ENCODE results near the gene PSMB9. TPM values are rescaled to one million over a fixed set of nuclear protein-coding genes. Genes with fewer than 3 reads are reported as not detected.
A peak's percentile ranks its signal among the peaks of the same experiment; 100 is the strongest.

The PSMB9 gene
- total RNA-seq, 1 donor from 2014 or later = 7.8 TPM

DNA sequence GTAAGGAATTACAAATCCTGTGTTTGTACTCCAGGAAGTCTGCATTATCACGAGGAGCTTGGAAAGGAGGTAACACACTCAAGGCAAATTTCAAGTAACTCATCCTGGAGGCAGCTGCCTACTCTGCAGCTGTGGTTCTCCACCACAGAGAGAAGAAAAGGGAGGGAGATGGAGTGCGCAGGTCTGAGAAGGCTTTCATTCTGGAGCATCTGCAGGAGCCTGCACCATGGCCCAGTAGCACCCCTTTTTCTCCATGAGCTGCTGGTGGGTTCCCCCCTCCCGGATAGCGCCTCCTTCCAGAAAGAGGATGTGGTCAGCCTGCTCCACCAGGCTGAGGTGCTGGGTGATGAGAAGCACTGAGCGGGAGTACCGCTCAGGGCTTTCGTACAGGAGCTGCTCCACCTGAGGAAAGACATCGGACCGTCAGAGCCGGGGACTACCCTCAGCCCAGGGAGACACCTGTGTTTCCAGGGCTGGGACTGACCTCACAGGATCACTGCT lies 8.6 kb upstream of the PSMB9 start:
- H3K4me3 ChIP-seq (ENCODE audit: low read length in 3 of 3) = peak overlapping the region; percentile 12 to 88 (median 17)
- peak overlapping the region; percentile 91 for H3K27ac ChIP-seq (ENCODE audit: low read depth, low read length)
- H3K4me1 ChIP-seq (ENCODE audit: control insufficient read depth in 3 of 3, insufficient read depth in 3 of 3, low read length in 3 of 3) = peaks cover 19 to 28% (median 21%) of the 10 kb centered on the region in 3 donors
- peaks cover 35 to 56% (median 54%) of the 10 kb centered on the region in 3 donors for H3K36me3 ChIP-seq (ENCODE audit: control insufficient read depth in 3 of 3, insufficient read depth in 3 of 3, low read length in 3 of 3)
- H3K9me3 ChIP-seq (ENCODE audit: control insufficient read depth in 3 of 3, low read length in 3 of 3) = no peaks in the 10 kb centered on the region
- no peaks in the 10 kb centered on the region for H3K27me3 ChIP-seq (ENCODE audit: control insufficient read depth in 3 of 3, insufficient read depth in 3 of 3, low read length in 3 of 3)
- H3K9ac ChIP-seq (ENCODE audit: low read depth in 1 of 3, low read length in 3 of 3) = no peak overlapping the region

DNA sequence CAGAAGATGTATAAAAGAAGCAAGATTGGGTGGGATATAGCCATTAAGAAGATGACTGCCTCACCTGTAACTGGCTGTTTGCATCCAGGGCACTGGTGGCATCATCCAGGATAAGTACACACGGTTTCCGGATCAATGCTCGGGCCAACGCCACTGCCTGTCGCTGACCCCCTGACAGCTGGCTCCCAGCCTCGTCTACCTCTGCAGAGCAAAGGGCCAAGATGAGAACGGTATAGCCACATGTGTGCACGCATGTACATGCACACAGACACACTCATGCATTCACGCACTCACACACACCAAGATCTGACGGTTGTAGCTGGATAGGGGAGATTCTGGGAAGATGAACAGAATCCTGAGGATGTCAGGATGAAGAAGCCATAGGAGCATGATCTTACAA lies 7.0 kb upstream of the PSMB9 start:
- no peaks in the 10 kb centered on the region for H3K9me3 ChIP-seq (ENCODE audit: control insufficient read depth in 3 of 3, low read length in 3 of 3)
- H3K4me1 ChIP-seq (ENCODE audit: control insufficient read depth in 3 of 3, insufficient read depth in 3 of 3, low read length in 3 of 3) = peaks cover 24 to 40% (median 27%) of the 10 kb centered on the region in 3 donors
- H3K27ac ChIP-seq (ENCODE audit: low read depth, low read length) = no peak overlapping the region
- H3K4me3 ChIP-seq (ENCODE audit: low read length in 3 of 3) = no peak overlapping the region
- H3K27me3 ChIP-seq (ENCODE audit: control insufficient read depth in 3 of 3, insufficient read depth in 3 of 3, low read length in 3 of 3) = no peaks in the 10 kb centered on the region
- peaks cover 45 to 62% (median 60%) of the 10 kb centered on the region in 3 donors for H3K36me3 ChIP-seq (ENCODE audit: control insufficient read depth in 3 of 3, insufficient read depth in 3 of 3, low read length in 3 of 3)
- H3K9ac ChIP-seq (ENCODE audit: low read depth in 1 of 3, low read length in 3 of 3) = no peak overlapping the region

DNA sequence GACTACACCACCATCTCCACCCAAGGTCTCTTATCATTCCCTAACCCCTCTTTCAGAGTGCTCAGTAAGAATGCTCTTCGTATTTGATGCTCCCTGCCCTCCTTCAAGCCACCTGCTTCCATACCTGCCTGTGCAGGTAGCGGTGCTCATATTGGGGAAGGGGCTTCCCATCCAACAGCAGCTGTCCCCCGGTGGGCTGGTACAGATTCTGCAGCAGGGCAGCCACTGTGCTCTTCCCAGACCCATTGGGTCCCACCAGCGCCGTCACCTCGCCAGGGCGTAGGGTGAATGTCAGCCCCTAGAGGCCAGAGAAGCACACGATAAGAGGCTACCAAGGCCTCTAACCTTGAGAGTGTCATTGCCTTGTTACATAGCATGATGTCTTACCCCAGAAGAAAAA lies 6.2 kb upstream of the PSMB9 start:
- Histone ChIP-seq H3K36me3 (ENCODE audit: control insufficient read depth in 3 of 3, insufficient read depth in 3 of 3, low read length in 3 of 3) (peaks cover 41 to 58% (median 58%) of the 10 kb centered on the region in 3 donors), H3K27me3 (ENCODE audit: control insufficient read depth in 3 of 3, insufficient read depth in 3 of 3, low read length in 3 of 3) (no peaks in the 10 kb centered on the region), H3K9ac (ENCODE audit: low read depth in 1 of 3, low read length in 3 of 3) (no peak overlapping the region), H3K9me3 (ENCODE audit: control insufficient read depth in 3 of 3, low read length in 3 of 3) (no peaks in the 10 kb centered on the region), H3K4me1 (ENCODE audit: control insufficient read depth in 3 of 3, insufficient read depth in 3 of 3, low read length in 3 of 3) (peaks cover 25 to 46% (median 30%) of the 10 kb centered on the region in 3 donors), H3K27ac (ENCODE audit: low read depth, low read length) (no peak overlapping the region), H3K4me3 (ENCODE audit: low read length in 3 of 3) (no peak overlapping the region)

DNA sequence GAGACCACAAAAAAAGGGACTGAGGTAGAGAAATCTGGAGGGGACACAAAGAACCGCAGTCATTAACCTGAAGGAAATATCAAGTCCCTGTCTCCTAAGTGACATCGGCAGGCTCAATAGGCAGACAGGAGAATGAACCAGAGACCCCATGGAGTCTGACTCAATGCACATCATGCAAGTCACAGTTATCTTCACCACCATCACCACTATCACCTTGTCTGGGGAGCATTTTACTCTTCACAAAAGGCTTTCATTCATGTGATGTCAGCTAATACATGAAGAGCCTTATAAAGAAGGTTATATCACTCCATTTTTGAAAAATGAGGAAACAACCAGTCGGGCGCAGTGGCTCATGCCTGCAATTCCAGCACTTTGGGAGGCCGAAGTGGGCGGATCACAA lies 4.9 kb upstream of the PSMB9 start:
- Histone ChIP-seq H3K4me3 (ENCODE audit: low read length in 3 of 3) (no peak overlapping the region), H3K27ac (ENCODE audit: low read depth, low read length) (no peak overlapping the region), H3K9ac (ENCODE audit: low read depth in 1 of 3, low read length in 3 of 3) (no peak overlapping the region), H3K9me3 (ENCODE audit: control insufficient read depth in 3 of 3, low read length in 3 of 3) (no peaks in the 10 kb centered on the region), H3K36me3 (ENCODE audit: control insufficient read depth in 3 of 3, insufficient read depth in 3 of 3, low read length in 3 of 3) (peaks cover 41 to 58% (median 58%) of the 10 kb centered on the region in 3 donors), H3K4me1 (ENCODE audit: control insufficient read depth in 3 of 3, insufficient read depth in 3 of 3, low read length in 3 of 3) (peaks cover 16 to 44% (median 25%) of the 10 kb centered on the region in 3 donors), H3K27me3 (ENCODE audit: control insufficient read depth in 3 of 3, insufficient read depth in 3 of 3, low read length in 3 of 3) (no peaks in the 10 kb centered on the region)

DNA sequence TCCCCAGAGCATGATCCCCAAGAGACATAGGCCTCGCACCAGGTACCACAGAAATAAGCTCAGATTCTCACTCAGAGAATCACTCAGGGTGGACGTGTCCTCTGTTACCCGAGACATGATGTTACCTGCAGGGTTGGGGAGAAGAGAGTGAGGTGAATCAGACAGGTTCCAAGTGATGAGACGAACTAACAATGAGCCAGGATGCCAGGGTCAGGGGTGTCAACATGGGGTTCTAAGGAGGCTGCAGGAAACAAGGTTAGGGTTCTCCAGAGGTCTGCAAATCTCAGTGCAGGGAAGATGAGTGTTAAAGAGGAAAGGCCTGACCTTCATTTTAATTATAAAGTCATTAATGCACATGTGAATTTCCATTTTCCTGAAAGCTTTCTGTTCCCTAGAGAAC lies 3.0 kb upstream of the PSMB9 start:
- Histone ChIP-seq H3K4me3 (ENCODE audit: low read length in 3 of 3) (no peak overlapping the region), H3K9ac (ENCODE audit: low read depth in 1 of 3, low read length in 3 of 3) (no peak overlapping the region), H3K9me3 (ENCODE audit: control insufficient read depth in 3 of 3, low read length in 3 of 3) (no peaks in the 10 kb centered on the region), H3K4me1 (ENCODE audit: control insufficient read depth in 3 of 3, insufficient read depth in 3 of 3, low read length in 3 of 3) (peaks cover 15 to 44% (median 27%) of the 10 kb centered on the region in 3 donors), H3K36me3 (ENCODE audit: control insufficient read depth in 3 of 3, insufficient read depth in 3 of 3, low read length in 3 of 3) (peaks cover 39 to 53% (median 52%) of the 10 kb centered on the region in 3 donors), H3K27ac (ENCODE audit: low read depth, low read length) (no peak overlapping the region), H3K27me3 (ENCODE audit: control insufficient read depth in 3 of 3, insufficient read depth in 3 of 3, low read length in 3 of 3) (no peaks in the 10 kb centered on the region)

DNA sequence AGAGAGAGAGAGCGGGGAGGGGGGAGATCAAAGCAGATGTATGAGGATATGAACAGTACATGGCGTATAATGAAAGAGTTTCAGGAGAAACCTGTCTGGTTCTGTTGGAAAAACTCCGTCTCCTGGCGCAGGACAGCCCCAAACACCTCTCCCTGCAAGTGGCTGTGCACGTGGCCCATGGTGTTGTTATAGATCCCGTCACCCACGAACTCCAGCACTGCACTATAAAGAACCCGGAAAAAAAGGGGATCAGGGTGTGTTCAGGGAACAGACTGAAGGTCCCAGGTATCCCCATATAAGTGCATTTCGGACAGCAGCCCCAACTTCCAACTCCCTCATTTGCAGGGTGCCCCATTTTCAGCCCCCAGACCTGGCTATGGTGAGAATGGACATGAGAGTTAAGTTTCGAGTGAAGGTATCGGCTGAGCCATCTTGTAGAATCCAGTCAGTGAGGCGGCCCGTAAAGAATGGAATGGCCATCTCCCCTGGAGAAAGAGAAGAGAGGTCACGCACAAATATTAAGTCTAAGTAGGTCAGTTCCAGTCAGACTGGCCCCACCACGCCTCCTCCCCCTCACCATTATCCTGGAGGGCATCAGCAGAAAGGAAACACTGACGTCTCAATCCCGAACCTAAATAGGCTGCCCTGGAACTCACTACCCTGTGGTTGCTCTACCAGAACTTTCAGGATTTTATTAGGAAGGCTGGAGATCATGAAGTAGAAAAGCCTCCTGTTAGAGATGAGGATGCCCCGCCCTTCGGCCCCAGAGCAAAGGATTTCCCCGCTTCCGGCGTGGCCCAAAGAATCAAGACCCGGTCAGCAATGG lies 1.8 kb upstream of the PSMB9 start:
- Histone ChIP-seq H3K27ac (ENCODE audit: low read depth, low read length) (peak overlapping the region; percentile 95), H3K4me3 (ENCODE audit: low read length in 3 of 3) (peak overlapping the region; percentile 89 to 91 (median 89)), H3K9ac (ENCODE audit: low read depth in 1 of 3, low read length in 3 of 3) (peak overlapping the region; percentile 90 to 98 (median 96)), H3K9me3 (ENCODE audit: control insufficient read depth in 3 of 3, low read length in 3 of 3) (no peaks in the 10 kb centered on the region), H3K27me3 (ENCODE audit: control insufficient read depth in 3 of 3, insufficient read depth in 3 of 3, low read length in 3 of 3) (no peaks in the 10 kb centered on the region), H3K36me3 (ENCODE audit: control insufficient read depth in 3 of 3, insufficient read depth in 3 of 3, low read length in 3 of 3) (peaks cover 34 to 41% (median 41%) of the 10 kb centered on the region in 3 donors), H3K4me1 (ENCODE audit: control insufficient read depth in 3 of 3, insufficient read depth in 3 of 3, low read length in 3 of 3) (peaks cover 15 to 45% (median 27%) of the 10 kb centered on the region in 3 donors)

DNA sequence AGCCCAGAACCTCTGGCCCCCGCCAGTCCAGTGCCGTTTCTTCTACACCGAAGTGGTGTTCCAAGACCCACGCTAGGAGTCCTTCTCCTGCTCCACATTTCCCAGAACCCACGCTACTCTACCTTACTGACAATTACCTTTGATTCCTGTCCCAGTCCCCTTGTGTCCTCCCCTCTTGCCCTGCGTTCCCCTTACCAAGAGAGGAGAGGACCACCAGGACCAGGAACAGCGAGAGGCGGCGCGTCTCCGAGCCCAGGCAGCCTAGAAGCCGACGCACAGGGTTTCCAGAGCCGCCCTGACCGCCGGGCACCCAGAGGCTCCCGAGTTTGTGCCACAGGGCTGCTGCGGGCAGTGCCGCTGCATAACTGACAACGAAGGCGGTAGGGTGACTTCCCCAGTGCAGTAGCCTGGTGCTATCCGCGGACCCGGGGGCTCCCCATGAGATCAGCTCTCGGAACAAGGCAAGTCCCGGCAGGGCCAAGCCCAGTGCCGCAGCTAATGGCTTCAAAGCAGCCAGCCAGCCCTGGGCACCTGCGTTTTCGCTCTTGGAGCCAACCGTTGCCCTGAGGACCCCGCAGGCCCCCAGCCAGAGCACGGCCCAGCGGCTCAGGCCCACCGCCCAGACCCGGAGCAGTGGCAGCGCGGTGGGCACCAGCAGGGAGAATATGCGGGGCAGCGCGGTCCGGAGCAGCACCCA lies 1.0 kb upstream of the PSMB9 start:
- peaks cover 28 to 38% (median 34%) of the 10 kb centered on the region in 3 donors for H3K36me3 ChIP-seq (ENCODE audit: control insufficient read depth in 3 of 3, insufficient read depth in 3 of 3, low read length in 3 of 3)
- H3K4me3 ChIP-seq (ENCODE audit: low read length in 3 of 3) = peak overlapping the region; percentile 89 to 91 (median 89)
- H3K9ac ChIP-seq (ENCODE audit: low read depth in 1 of 3, low read length in 3 of 3) = peak overlapping the region; percentile 90 to 98 (median 96)
- peaks cover 15 to 45% (median 27%) of the 10 kb centered on the region in 3 donors for H3K4me1 ChIP-seq (ENCODE audit: control insufficient read depth in 3 of 3, insufficient read depth in 3 of 3, low read length in 3 of 3)
- H3K9me3 ChIP-seq (ENCODE audit: control insufficient read depth in 3 of 3, low read length in 3 of 3) = no peaks in the 10 kb centered on the region
- H3K27me3 ChIP-seq (ENCODE audit: control insufficient read depth in 3 of 3, insufficient read depth in 3 of 3, low read length in 3 of 3) = no peaks in the 10 kb centered on the region
- H3K27ac ChIP-seq (ENCODE audit: low read depth, low read length) = peak overlapping the region; percentile 95

DNA sequence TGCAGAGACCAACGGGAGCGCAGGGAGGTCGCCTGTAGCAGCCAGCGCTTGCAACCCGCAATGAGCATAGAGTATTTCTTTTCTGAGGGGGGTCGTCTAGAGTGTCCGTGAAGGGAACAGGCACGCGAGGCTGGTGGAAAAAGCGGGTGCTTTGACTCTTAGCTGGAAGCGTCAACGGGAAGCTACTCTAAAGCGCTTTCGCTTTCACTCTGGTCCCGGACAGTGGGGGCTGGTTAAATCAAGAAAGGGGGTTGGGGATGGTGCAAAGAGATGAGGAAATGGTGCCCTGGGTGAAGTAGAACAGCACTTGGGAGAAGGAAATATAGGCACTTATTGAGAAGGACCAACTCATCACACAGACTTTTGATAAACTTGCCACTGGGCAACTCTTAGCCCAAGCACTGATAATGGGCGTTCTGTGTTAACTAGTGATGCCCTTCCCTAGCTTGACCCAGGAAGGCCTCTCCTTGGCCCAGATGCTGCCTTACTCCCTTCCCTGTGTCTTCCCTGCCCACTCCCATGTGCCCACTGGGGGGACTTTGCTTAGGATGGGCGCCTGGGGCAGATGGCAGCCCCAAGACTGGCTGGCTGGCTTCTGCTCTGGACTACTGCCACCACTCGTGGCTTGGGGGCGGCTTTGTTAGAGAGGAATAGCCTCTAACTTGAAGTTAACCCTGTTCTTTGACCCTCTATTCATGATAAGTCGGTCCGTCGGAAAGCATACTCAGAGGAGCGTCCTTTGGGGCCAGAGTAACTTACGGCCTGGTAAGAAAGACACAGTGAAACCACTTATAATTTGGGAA lies 585 bp downstream of the PSMB9 start:
- Histone ChIP-seq H3K36me3 (ENCODE audit: control insufficient read depth in 3 of 3, insufficient read depth in 3 of 3, low read length in 3 of 3) (peaks cover 18 to 32% (median 25%) of the 10 kb centered on the region in 3 donors), H3K27me3 (ENCODE audit: control insufficient read depth in 3 of 3, insufficient read depth in 3 of 3, low read length in 3 of 3) (no peaks in the 10 kb centered on the region), H3K9ac (ENCODE audit: low read depth in 1 of 3, low read length in 3 of 3) (peak overlapping the region; percentile 69 to 98 (median 96)), H3K9me3 (ENCODE audit: control insufficient read depth in 3 of 3, low read length in 3 of 3) (no peaks in the 10 kb centered on the region), H3K27ac (ENCODE audit: low read depth, low read length) (peak overlapping the region; percentile 95), H3K4me1 (ENCODE audit: control insufficient read depth in 3 of 3, insufficient read depth in 3 of 3, low read length in 3 of 3) (peaks cover 15 to 45% (median 27%) of the 10 kb centered on the region in 3 donors), H3K4me3 (ENCODE audit: low read length in 3 of 3) (peak overlapping the region; percentile 89 to 91 (median 89))

DNA sequence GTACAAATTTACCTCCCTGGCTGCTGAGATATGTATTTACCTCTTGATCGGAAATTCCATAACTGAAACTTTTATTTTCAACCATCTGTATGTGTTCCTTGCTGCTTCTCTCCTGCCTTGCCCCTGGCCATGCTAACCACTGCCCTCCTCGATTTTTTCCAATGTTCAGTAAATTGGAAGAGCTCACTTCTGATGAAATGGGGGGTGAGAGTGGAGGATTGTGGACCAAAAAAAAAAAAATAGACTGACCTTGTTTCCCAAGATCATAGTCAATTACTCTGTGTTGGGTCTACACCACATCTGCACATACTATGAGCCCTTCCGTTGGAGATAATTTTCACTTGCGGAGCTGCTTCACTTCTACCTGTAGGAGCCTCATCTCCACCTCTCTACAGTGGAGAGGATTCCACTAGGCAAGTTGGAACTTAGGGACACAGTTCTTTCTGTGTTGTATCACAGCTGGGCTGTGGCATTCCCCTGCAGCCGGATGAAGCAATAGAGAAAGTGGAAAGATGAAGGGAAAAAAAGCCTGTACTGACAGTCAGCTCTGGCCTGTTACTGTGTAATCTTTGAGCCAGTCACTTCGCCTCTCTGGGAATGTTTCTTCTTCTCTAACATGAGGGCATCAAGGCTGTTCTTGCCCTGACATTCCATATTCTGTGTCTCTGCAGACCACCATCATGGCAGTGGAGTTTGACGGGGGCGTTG lies 1.6 kb downstream of the PSMB9 start:
- Histone ChIP-seq H3K4me3 (ENCODE audit: low read length in 3 of 3) (no peak overlapping the region), H3K27me3 (ENCODE audit: control insufficient read depth in 3 of 3, insufficient read depth in 3 of 3, low read length in 3 of 3) (no peaks in the 10 kb centered on the region), H3K4me1 (ENCODE audit: control insufficient read depth in 3 of 3, insufficient read depth in 3 of 3, low read length in 3 of 3) (peaks cover 15 to 44% (median 27%) of the 10 kb centered on the region in 3 donors), H3K36me3 (ENCODE audit: control insufficient read depth in 3 of 3, insufficient read depth in 3 of 3, low read length in 3 of 3) (peaks cover 10 to 24% (median 15%) of the 10 kb centered on the region in 3 donors), H3K27ac (ENCODE audit: low read depth, low read length) (peak overlapping the region; percentile 95), H3K9me3 (ENCODE audit: control insufficient read depth in 3 of 3, low read length in 3 of 3) (no peaks in the 10 kb centered on the region), H3K9ac (ENCODE audit: low read depth in 1 of 3, low read length in 3 of 3) (no peak overlapping the region)
